Measurements from ENCODE around the gene ING5.
"Not testable (repeated sequence)": the region's sequence is repeated elsewhere in the genome, so short reads cannot be mapped to it uniquely, and the experiment has no call there.

The ING5 gene

GRCh38 chr2:241728627-241729026 is 26.8 kb downstream of the ING5 start:
- TF ChIP-seq POLR2A (IDR thresholded peaks at IDR 0.05; ENCODE audit: extremely low read depth, insufficient read length) = no peak
- no peak for TF ChIP-seq CTCF (IDR thresholded peaks at IDR 0.05; ENCODE audit: low read depth, low read length)
- TF ChIP-seq MYC (IDR thresholded peaks at IDR 0.05; ENCODE audit: low read depth, low read length) = no peak
- TF ChIP-seq, protein P1, sequence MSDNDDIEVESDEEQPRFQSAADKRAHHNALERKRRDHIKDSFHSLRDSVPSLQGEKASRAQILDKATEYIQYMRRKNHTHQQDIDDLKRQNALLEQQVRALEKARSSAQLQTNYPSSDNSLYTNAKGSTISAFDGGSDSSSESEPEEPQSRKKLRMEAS (IDR thresholded peaks at IDR 0.05; ENCODE audit: low read depth, low read length) = no peak
- DNase-seq (ENCODE audit: low read depth) = no peak
- H3K4me3 ChIP-seq (ENCODE audit: low read depth, low read length) = no peak overlapping the region

DNA sequence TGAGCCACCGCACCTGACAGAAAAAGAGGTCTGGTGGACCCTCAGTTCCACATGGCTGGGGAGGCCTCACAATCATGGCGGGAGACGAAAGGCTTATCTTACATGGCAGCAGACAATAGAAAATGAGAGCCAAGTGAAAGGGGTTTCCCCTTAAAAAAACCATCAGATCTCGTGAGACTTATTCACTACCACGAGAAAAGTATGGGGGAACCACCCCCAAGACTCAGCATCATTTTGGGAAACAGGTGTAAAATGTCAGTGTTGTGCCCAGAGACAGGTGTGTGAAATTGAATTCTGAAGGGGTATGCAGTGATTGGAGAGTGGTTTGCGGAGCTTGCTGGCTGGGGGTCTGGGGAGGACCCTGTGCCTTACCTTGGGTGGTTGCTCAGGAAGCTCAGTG is 28.0 kb downstream of the ING5 start:
- H3K4me3 ChIP-seq (ENCODE audit: low read depth, low read length) = no peak overlapping the region
- DNase-seq (ENCODE audit: low read depth) = no peak
- TF ChIP-seq POLR2A (IDR thresholded peaks at IDR 0.05; ENCODE audit: extremely low read depth, insufficient read length) (no peak), CTCF (IDR thresholded peaks at IDR 0.05; ENCODE audit: low read depth, low read length) (no peak), MYC (IDR thresholded peaks at IDR 0.05; ENCODE audit: low read depth, low read length) (no peak)
- TF ChIP-seq, protein P1 (IDR thresholded peaks at IDR 0.05; ENCODE audit: low read depth, low read length) = no peak

DNA sequence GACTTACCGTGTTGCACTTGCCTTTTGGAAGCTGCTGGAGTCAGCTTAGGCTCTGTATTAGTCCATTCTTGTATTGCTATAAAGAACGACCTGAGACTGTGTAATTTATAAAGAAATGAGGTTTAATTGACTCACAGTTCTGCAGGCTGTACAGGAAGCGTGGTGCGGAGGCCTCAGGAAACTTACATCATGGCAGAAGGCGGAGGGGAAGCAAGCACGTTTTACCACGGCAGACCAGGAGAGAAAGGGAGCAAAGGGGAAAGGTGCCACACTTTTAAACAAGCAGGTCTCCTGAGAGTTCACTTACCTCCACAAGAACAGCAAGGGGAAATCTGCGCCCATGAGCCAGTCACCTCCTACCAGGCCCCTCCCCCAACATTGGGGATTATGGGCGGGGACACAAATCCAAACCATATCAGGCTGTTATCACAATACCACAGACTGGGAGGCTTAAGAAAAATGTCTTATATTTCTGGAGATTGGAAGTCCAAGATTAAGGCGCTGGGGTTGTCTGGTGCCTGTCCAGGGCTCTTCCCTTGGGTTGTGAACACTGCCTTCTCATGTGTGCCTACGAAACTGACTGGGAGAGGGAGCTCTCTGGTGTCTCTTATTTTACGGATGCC is 28.9 kb downstream of the ING5 start:
- peak; percentile 75 for DNase-seq (ENCODE audit: low read depth)
- H3K4me3 ChIP-seq (ENCODE audit: low read depth, low read length) = no peak overlapping the region
- TF ChIP-seq MYC (IDR thresholded peaks at IDR 0.05; ENCODE audit: low read depth, low read length) (peak; percentile 44), POLR2A (IDR thresholded peaks at IDR 0.05; ENCODE audit: extremely low read depth, insufficient read length) (no peak), CTCF (IDR thresholded peaks at IDR 0.05; ENCODE audit: low read depth, low read length) (no peak)
- TF ChIP-seq, protein P1 (IDR thresholded peaks at IDR 0.05; ENCODE audit: low read depth, low read length) = no peak

GRCh38 chr2:241732513-241733186 is 30.8 kb downstream of the ING5 start:
- H3K4me3 ChIP-seq (ENCODE audit: low read depth, low read length) = not testable (repeated sequence)
- peak; percentile 28 for TF ChIP-seq CTCF (IDR thresholded peaks at IDR 0.05; ENCODE audit: low read depth, low read length)
- DNase-seq (ENCODE audit: low read depth) = peak; percentile 93

- H3K4me3 ChIP-seq (ENCODE audit: low read depth, low read length) = no peak overlapping the region
- TF ChIP-seq CTCF (IDR thresholded peaks at IDR 0.05; ENCODE audit: low read depth, low read length) (no peak), MYC (IDR thresholded peaks at IDR 0.05; ENCODE audit: low read depth, low read length) (no peak), POLR2A (IDR thresholded peaks at IDR 0.05; ENCODE audit: extremely low read depth, insufficient read length) (no peak)
- TF ChIP-seq, protein P1 (IDR thresholded peaks at IDR 0.05; ENCODE audit: low read depth, low read length) = no peak
Measured at GRCh38 chr2:241733391-241734207, 31.8 kb downstream of the ING5 start.

More at GRCh38 chr2:241733391-241734207, 31.8 kb downstream of the ING5 start:
- DNase-seq (ENCODE audit: low read depth) = peak; percentile 24

Data from NB4 (cell line).